ENCODE data around the gene MID1IP1.

The MID1IP1 gene

DNA sequence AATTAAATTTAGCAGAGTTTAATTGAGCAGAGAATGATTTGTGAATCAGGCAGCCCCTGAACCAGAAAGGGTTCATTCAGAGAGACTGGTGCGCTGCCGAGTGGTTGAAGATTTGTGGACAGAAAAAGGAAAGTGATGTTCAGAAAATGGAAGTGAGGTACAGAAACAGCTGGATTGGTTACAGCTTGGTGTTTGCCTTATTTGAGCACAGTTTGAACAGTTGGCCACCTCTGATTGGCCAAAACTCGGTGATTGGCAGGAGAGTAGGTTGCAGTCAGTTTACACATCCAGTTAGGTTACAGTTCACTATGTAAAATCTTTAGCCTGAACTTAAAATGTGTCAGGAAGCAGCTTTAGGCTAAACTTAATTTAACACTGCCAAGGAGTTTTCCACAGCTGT, 14.9 kb downstream of the MID1IP1 start:
- no peak for DNase-seq

DNA sequence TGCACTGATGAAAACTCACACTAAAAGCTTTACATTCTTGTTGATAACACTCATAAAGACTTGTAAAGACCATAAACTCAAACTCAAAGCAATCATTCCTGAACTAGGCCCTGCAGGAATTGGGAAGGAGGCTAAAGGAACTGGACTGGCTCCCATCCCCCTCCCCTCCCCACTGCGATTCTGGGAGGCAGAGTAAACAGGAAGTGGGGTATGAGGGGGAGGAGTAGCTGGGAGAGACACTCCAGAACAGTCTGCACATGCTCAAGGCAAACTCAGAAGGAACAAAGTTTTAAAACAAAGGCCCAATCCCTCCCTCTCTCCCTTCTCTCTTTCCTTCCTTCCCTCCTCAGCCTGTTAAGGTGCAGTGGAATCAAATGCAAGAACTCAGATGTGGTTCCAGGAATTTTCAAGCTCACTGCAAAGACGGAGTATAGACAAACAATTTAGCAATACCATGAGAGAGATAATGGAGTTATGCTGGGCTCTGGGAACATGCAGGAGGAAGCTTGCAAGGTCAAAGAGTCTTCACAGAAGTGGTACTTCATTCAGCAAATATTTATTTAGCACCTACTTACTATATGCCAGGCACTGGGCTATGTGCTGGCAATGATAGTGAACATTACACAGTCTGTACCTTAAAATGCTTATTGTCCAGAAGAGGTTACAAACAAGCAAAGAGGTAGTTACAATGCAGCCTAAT, 15.9 kb downstream of the MID1IP1 start:
- DNase-seq, result no peak

DNA sequence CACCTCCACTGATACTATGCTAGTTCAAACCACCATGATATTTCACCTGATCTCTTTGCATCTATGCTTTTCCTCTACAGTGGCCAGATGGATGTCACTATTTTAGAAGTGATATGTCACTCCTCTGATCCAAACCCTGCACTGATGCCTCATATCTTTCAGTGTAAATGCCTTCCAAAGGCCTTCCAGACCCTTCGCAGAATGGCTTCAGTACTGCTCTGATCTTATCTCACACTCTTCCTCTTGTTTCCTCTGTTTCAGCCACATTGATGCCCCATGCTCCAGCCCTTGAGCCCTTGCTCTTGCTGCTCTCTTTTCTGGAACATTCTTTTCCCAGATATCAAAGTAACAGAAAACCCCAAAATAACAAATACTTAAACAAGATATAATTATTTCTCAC, 17.9 kb downstream of the MID1IP1 start:
- DNase-seq, result no peak

DNA sequence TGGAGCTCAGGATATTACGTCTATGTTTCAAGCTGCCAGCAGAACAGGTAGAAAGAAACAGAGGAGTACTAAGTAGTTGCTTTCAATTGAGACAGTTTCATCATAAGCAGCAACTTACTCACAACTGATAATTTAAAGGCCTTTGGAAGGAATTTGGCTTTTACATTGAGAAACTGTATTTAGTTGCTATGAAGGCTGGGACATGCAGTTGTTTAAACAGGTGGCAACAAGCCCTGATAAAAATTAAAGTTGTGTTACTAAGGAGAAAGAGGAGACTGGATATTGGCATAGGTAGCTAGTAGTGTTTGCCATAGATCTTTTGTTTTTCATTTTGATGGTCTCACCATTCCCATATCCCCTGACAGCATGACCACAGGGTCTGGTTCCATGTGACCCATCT, 18.4 kb downstream of the MID1IP1 start:
- DNase-seq, result no peak

DNA sequence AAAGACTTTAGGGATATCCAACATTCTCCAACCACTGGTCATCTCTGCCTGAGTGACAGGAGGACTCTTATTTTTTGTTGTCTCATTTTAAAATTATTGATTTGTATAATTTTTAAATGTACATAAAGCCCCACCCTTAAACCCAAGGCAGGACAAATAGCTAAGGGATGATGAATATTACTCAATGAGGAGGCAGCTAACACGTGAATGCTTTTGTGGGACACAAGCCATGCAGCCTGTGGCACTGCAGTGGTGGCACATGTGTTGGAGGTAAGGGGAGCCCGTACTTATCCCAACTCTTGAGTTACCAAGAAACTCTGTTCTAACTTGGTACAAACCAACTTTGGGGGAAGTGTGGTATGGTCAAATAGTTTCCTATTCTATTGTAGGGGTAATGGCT, 19.5 kb downstream of the MID1IP1 start:
- no peak for DNase-seq

DNA sequence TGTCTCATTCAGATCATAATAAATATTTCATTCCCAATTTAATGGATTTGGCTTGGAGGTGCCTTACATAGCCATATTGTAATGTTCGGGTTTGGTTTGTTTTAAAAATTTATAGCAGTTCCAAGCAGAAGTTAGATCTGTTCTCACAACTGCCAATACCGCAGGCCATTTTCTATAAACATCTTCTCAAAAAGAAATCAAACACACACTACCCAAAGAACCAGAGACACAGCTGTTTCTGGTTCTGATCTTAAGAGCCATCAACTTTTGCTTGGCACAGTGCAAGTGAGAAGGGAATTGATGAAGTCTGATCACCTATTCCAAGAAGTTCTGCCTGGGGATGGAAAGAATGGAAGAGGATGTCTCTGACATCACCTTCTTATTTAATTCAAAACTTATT, 22.9 kb downstream of the MID1IP1 start:
- DNase-seq, result no peak

DNA sequence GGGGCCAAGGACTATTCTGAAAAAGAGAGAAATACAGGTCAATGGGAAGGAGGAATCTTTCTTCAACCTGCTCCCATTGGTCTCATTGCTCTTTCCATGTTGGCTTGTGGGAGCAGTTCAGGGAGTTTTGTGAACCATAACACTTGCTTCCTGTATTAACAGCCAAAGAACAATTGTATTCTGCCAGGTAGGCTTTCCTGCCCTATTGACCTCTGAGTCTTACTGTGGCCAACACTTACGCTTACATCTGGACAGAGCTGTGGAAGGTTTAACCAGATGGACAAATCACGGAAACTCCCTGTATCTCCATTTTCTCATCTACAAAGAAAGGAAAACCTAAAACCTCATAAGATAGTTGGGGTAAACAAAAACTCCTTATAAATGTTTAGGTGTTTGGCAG, 30.7 kb downstream of the MID1IP1 start:
- DNase-seq, result no peak

DNA sequence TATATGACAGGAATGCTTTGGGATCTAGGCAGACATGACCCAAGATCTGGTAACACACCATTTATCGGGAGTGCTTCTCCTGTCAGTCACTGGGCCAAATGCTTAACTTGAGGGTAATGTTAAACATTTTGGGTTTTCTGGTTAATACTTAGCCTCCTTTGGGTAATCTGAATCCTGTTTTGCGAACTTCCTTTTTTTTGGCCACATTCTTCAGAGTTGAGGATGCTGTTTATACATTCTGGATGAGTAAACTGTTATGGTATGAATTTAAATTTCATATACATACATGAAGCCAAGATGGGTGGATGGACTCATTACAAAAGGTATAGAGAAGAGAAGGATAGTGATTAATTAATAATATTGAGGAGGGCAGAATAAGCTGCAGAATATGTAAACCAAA, 36.1 kb downstream of the MID1IP1 start:
- DNase-seq, result no peak

DNA sequence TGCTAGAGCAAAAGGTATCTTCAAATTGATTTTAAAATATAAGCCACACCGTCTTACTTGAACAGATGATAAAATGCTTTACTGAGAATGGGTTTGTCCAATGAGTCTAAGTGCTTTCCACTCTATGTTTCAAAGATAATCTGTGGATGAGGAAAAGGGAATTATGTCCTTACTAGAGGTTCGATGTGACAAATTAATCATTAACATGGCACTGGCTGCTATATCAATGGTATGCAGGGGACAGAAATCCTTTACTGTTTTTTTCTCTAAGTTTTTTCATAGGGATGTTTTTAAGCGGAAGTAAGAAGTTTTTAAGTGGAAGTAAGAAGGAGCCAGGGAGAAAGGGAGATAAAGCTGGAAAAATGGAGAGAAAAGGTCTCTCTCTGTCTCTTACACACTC, 38.0 kb downstream of the MID1IP1 start:
- DNase-seq, result no peak

DNA sequence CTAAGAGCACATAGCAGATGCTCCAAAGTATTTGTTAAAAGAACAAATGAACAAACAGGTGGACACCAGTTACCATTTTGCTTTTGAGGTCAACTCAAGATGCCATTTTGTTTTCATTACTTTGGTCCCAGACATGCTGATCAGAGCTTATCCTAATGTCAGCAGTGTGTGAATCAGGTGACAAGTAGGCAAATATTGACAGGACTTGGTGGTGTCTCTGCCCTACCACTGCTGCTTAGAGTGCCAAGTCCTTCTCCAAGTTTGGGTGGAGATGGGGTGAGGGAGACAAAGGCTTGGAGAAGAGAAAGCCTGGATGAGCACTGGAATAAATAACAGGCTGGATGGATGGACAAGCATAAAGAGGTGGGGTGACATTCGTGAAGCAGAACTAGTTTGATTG, 38.7 kb downstream of the MID1IP1 start:
- DNase-seq, result no peak

DNA sequence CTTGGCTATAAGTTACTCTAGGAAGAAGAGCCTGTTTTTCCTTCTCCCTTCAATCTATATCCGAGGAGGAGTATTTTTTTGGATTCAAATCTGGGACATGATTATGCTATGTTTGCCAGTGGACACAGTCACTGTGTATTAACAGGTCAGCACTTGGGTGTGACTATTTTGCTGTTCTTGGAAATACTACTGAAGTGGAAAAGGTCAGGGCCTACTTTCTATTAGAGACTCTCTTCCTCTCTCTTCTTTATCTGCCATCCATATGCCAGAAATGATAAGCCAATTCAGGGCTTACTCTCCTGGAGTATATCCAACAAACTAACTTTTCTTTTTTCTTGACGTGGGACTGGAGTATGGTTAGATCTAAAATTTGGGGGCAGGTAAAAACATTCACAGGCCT, 40.5 kb downstream of the MID1IP1 start:
- DNase-seq, result no peak

DNA sequence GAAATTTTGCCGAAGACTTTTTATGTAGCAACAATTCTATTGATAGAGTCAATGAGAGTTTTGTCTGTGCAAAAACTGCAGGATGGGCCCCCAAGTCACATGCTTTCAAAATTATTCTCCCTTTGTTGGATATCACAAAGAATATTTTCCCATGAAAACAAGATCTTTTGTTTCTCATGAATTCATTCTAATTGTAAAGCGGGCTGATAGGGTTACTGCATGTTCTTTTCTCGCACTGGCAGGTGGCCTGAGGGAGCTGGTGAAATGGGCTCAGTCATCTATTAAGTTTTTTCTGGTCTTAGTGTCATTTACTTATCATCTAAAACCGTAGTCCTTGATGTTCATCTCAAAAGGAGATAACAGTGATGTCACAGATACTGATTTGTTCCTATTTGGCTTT, 44.2 kb downstream of the MID1IP1 start:
- no peak for DNase-seq

DNA sequence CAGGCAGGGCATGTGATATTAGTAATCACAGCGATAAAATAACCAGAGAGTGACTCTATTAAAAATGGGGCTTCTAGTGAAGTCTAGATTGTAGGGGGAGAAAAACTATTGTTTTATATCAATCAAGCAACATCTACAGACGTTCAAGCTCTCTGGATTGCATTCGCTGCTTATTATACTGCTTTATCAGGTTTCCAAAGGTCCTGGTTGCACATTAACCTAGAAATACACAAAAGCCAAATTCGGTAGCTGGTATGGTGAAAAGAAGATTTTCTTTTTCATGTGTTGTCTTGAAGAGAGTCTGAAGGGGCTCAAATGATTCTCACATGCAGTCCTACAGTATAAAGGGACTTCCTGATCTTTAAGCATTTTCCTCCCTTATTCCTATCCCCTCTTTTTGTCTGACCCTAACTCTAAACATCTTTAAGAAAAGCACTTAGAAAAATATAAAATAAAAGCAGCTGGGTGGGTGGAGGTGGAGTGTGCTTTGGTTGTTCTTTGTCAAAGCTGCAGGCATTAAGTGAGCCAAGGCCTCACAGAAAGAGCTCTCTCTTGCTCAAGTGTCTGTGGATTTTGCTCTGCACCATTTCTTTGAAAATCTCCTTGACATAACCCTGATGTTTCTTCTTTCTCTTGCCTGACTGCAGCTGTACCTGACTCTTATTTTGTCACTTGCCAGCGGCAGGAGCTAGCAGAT, 46.1 kb downstream of the MID1IP1 start:
- DNase-seq, result no peak

DNA sequence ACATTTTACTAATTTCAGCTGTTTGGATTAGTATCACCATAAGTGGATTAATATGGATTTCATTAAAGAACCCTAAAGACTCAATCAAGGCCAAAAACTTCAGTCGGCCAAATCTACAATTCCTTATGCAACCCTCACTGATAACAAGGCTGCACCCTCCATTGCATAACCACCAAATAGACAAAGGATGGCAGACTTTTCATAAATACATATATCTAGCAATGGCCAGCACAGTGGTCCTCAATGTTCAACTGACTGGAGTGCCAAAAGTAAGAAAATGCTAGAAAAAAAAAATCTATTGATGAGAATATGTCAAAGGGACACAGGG, 46.6 kb downstream of the MID1IP1 start:
- DNase-seq, result no peak

DNA sequence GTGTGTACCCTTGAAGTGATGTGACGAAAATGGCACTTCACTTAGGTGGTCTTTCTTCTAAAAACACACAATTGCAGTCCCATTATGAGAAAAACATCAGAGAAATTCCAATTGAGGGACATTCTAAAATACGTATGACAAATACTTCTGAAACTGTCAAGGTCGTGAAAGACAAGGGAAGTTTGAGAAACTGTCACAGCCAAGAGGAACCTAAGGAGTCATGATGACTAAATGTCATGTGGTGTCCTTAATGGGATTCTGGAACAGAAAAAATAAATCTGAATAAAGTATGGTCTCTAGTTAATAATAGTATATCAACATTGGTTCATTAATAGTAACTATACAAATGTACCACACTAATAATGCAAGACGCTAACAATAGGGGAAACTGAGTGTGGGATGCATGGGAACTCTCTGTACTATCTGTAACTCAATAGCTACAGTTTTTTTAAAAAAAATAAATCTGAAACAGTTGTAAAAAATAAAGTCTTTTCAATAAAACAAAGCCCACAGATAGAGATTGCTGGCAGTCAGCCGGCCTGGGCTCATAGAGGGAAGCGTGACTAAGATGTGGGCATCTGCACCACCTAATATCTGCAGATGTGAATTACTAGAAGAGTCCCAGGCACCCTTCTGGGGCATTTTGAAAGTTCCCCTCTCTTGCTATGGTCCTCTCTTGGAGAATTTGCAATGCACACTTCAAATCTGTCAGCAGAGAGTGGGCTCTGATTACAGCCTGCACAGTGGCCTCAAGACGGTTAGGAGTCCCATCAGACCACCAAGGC, 47.6 kb downstream of the MID1IP1 start:
- DNase-seq, result no peak

DNA sequence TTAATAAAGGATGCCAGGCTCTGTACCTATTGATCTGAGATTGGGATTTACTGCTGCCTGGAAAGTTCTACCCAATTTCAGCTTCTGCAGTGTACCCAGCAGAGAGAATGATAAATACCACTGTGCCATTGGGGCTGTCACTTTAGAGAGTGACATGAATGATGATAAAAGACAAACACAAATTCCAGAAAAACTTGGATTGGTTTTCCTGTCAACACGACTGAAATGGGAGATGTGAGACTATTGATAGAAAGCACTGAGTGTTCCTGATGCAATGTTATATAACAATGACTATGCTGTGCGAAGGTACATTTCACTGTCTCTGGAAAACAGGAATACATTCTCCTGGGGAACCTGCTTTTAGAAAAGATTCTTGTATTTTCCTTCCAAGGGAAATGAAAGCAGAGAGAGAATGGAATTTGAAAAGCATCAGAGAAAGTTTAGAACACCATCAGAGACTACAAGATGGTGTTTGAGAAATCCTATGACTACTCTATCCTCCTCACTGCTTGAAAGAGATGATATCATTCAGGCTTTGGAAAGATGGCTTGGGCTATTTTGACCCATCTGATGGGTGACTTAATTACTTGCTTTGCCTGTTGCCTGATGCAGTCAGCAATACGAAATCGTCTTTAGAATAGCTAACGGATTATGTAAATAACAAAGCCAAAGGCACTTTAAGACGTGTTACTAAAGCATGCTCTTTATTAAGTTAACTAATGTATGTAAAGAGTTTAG, 49.7 kb downstream of the MID1IP1 start:
- DNase-seq, result no peak

DNA sequence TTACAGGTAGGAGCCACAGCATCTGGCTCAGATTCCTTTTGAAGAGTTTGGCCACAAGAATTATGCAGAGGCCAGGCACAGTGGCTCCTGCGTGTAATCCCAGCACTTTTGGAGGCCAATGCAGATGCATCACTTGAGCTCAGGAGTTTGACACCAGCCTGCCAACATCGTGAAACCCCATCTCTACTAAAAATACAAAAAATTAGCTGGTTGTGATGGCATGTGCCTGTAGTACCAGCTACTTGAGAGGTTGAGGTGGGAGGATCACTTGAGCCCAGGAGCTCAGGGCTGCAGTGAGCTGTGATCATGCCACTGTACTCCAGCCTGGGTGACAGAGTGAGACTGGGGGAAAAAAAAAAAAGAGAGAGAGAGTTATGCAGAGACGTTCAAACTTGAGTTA, 53.0 kb downstream of the MID1IP1 start:
- DNase-seq, result no peak
